DOHH2 (cell line): ENCODE results near the gene TLR2.

Experiments used
- CTCF ChIP-seq: fragments of 200-600 bp; sonication (generic); IDR thresholded peaks from one replicate; pipeline ENCODE4 v1.5.1; 2014; ENCODE audit warnings: antibody characterized with exemption, mild to moderate bottlenecking, low read depth, low read length; ENCODE audit not compliant: poor library complexity, severe bottlenecking
- EZH2phosphoT487 ChIP-seq: fragments of 200-600 bp; sonication (generic); IDR thresholded peaks from 2 replicates; pipeline ENCODE4 v1.6.1; 2017; ENCODE audit warnings: borderline replicate concordance, mild to moderate bottlenecking, antibody characterized with exemption, low read length, moderate library complexity, mixed read lengths

- no peak for TF ChIP-seq CTCF
- no peak for TF ChIP-seq EZH2phosphoT487
Measured at GRCh38 chr4:153635846-153636245, 48.2 kb upstream of the TLR2 start.
